K562 (cell line): ENCODE results near the gene LRTM1. TPM values are rescaled to one million over a fixed set of nuclear protein-coding genes. Genes with fewer than 3 reads are reported as not detected.

Experiments used
- ATAC-seq: fragments of 200-7000 bp; cut with Tn5 transposase; 3 replicates; pipeline ENCODE4 v1.9.1; 2020; ENCODE audit warnings: moderate library complexity
- BruUV-seq: library from RNA; stranded (reverse); fragments of 400-500 nt; replicated peaks from 2 replicates; lab custom pipeline; 2021; lab: Mats Ljungman, UMichigan
- CTCF ChIA-PET: fragments of 300-600 bp; formaldehyde crosslinking; extraction: SDS; loops from one replicate; lab custom pipeline; 2021; ENCODE audit warnings: low intra/inter-chr PET ratio; lab: Yijun Ruan, JAX
- POLR2A ChIA-PET: fragments of 300-600, 350-650 bp; sonication (Branson Sonifier 250); formaldehyde crosslinking; extraction: SDS; loops from one replicate; lab custom pipeline; 2021; ENCODE audit warnings: antibody characterized with exemption, inconsistent platforms; lab: Yijun Ruan, JAX
- DNase-seq, 4 experiments: peaks; one replicate each; pipeline versions ENCODE4 v3.0.0 to v3.0.0-alpha.2; 2011 to 2018; ENCODE audit warnings: low spot score in 3 of 4, mixed read lengths in 3 of 4; ENCODE audit errors: extremely low read depth in 1 of 4
- FAIRE-seq: peaks from 2 replicates; lab custom pipeline; 2011; peaks lifted over from hg19 to GRCh38; lab: Jason Lieb, UNC
- H2AFZ ChIP-seq: 2 replicates; pipeline ENCODE4 v1.6.0; 2011; ENCODE audit warnings: low read depth, low read length, control low read depth, inconsistent platforms
- H3K27ac ChIP-seq: fragments of 200-600 bp; 3 replicates; pipeline ENCODE4 v1.8.0; 2011; ENCODE audit warnings: low read depth, mild to moderate bottlenecking, control low read depth, inconsistent platforms, low read length, moderate library complexity, mixed read lengths; ENCODE audit errors: extremely low read depth
- H3K27me3 ChIP-seq, 2 experiments: fragments of 300-600 bp in 1 of 2; 2 replicates in 1 of 2; 3 replicates in 1 of 2; pipeline versions ENCODE4 v1.6.0 to v1.8.0; 2011; ENCODE audit warnings: inconsistent platforms in 2 of 2, low read length in 2 of 2, mild to moderate bottlenecking in 1 of 2, mixed read lengths in 1 of 2, moderate library complexity in 1 of 2; ENCODE audit not compliant: control insufficient read depth in 2 of 2, insufficient read depth in 2 of 2
- H3K36me3 ChIP-seq: fragments of 300-600 bp; 3 replicates; pipeline ENCODE4 v1.8.0; 2011; ENCODE audit warnings: mild to moderate bottlenecking, low read length, inconsistent platforms; ENCODE audit not compliant: control insufficient read depth, insufficient read depth
- H3K4me1 ChIP-seq, 2 experiments: fragments of 200-600 bp in 1 of 2; replicated peaks in 1 of 2; 2 replicates in 1 of 2; 3 replicates in 1 of 2; pipeline versions ENCODE4 v1.5.1 to v1.8.0; 2011; ENCODE audit warnings: inconsistent platforms in 2 of 2, low read length in 2 of 2, mild to moderate bottlenecking in 1 of 2, mixed read lengths in 1 of 2, moderate library complexity in 1 of 2; ENCODE audit not compliant: control insufficient read depth in 2 of 2, insufficient read depth in 2 of 2
- H3K4me2 ChIP-seq: 2 replicates; pipeline ENCODE4 v1.6.1; 2011; ENCODE audit warnings: low read length, control low read depth, inconsistent platforms, mixed read lengths; ENCODE audit not compliant: insufficient read depth
- H3K4me3 ChIP-seq: fragments of 200-600 bp; sonication (generic), shearing (Covaris generic); 2 replicates; pipeline ENCODE4 v1.5.1; 2016; ENCODE audit warnings: control low read depth, inconsistent platforms
- H3K79me2 ChIP-seq: fragments of 200-600 bp; 3 replicates; pipeline ENCODE4 v1.8.0; 2011; ENCODE audit warnings: low read length, inconsistent platforms; ENCODE audit not compliant: control insufficient read depth, insufficient read depth
- H3K9ac ChIP-seq, 2 experiments: 2 replicates each; pipeline versions ENCODE4 v1.6.0 to v1.6.1; 2011; ENCODE audit warnings: low read depth in 2 of 2, low read length in 2 of 2, control low read depth in 1 of 2, inconsistent platforms in 1 of 2, mild to moderate bottlenecking in 1 of 2, mixed read lengths in 1 of 2; ENCODE audit not compliant: insufficient read depth in 1 of 2
- H3K9me1 ChIP-seq: one replicate; pipeline ENCODE4 v1.6.0; 2011; ENCODE audit warnings: inconsistent platforms, mild to moderate bottlenecking, low read length, moderate library complexity; ENCODE audit not compliant: control insufficient read depth, insufficient read depth
- H3K9me3 ChIP-seq: replicated peaks from 2 replicates; pipeline ENCODE4 v1.5.1; 2011; ENCODE audit warnings: low read depth, low read length, inconsistent platforms; ENCODE audit not compliant: control insufficient read depth, insufficient read depth
- H4K20me1 ChIP-seq: replicated peaks from 2 replicates; pipeline ENCODE4 v1.6.1; 2011; ENCODE audit warnings: low read length, inconsistent platforms, mixed read lengths; ENCODE audit not compliant: control insufficient read depth, insufficient read depth
- ARHGAP35 ChIP-seq: fragments of 450-650 bp; IDR thresholded peaks from 2 replicates; pipeline ENCODE4 v1.6.1; 2018; ENCODE audit not compliant: partially characterized antibody
- CBX3 ChIP-seq, 2 experiments: IDR thresholded peaks; 1 replicate in 1 of 2; 2 replicates in 1 of 2; pipeline ENCODE4 v1.6.1; 2012; ENCODE audit warnings: inconsistent platforms in 2 of 2, low read length in 2 of 2, borderline replicate concordance in 1 of 2, control low read depth in 1 of 2
- GABPB2 ChIP-seq: fragments of 250-450 bp; sonication (Bioruptor Pico); conservative IDR thresholded peaks from 2 replicates; pipeline ENCODE4 v1.5.1; 2021; ENCODE audit warnings: mild to moderate bottlenecking
- HBP1 ChIP-seq: fragments of 450-650 bp; formaldehyde crosslinking; IDR thresholded peaks from 2 replicates; pipeline ENCODE4 v1.4.0; 2022; ENCODE audit warnings: missing genetic modification characterization
- HES1 ChIP-seq: fragments of 450-650 bp; IDR thresholded peaks from 2 replicates; pipeline ENCODE4 v1.6.1; 2016; ENCODE audit warnings: low read depth, mild to moderate bottlenecking, moderate library complexity
- MXI1 ChIP-seq: IDR thresholded peaks from 2 replicates; pipeline ENCODE4 v1.6.1; 2011; ENCODE audit warnings: low read depth, mild to moderate bottlenecking, improper control_type of control experiment, low read length
- RAD21 ChIP-seq, 2 experiments: fragments of 250-450 bp in 1 of 2; fragments of 450-650 bp in 1 of 2; sonication (Bioruptor Pico) in 1 of 2; formaldehyde crosslinking in 1 of 2; IDR thresholded peaks in 1 of 2; conservative IDR thresholded peaks in 1 of 2; 2 replicates each; pipeline versions ENCODE4 v1.4.0 to v1.8.0; 2020 to 2022; ENCODE audit warnings: mild to moderate bottlenecking in 2 of 2, moderate library complexity in 1 of 2
- RB1 ChIP-seq: fragments of 450-650 bp; IDR thresholded peaks from 2 replicates; pipeline ENCODE4 v1.6.1; 2017; ENCODE audit warnings: low read depth, mild to moderate bottlenecking
- ZNF311 ChIP-seq: fragments of 250-450 bp; sonication (Bioruptor Pico); IDR thresholded peaks from 2 replicates; pipeline ENCODE4 v1.4.0; 2020; ENCODE audit warnings: mild to moderate bottlenecking, moderate library complexity
- WGBS: fragments of 100-300 bp; shearing (Covaris generic); methylation state at CpG from one replicate; pipeline ENCODE4 v1.1.6; 2016; ENCODE audit warnings: low coverage, mixed read lengths; ENCODE audit not compliant: insufficient coverage; ENCODE audit errors: missing lambda C conversion rate; 5-methylcytosine and 5-hydroxymethylcytosine counted together
- in situ Hi-C: fragments of 300-500 bp; cut with MboI; formaldehyde crosslinking; loops from 4 replicates; pipeline ENCODE4 v1.15.0; 2018; ENCODE audit warnings: inconsistent platforms, mixed read lengths
- intact Hi-C: fragments of 100-400 bp; cut with micrococcal nuclease; formaldehyde crosslinking; loops from 2 replicates; pipeline ENCODE4 v1.14.2; 2022
- polyA plus RNA-seq, 8 experiments: library from polyadenylated mRNA; depleted of rRNA in 4 of 8; stranded (reverse) in 5 of 8; unstranded in 3 of 8; fragments of >200 nt; fragmentation: Nextera tagmentation in 2 of 8; fragmentation: Illumina TruSeq in 1 of 8; extraction: Ambion mirVana in 2 of 8; extraction: Trizol in 1 of 8; gene quantifications; 2 replicates each; pipeline versions ENCODE4 v1.2.1 to v1.2.3, GENCODE V29; 2011 to 2014; ENCODE audit warnings: inconsistent platforms in 1 of 8, missing spikeins in 1 of 8
- total RNA-seq, 7 experiments: library from RNA; depleted of rRNA in 6 of 7; stranded (reverse); fragments of >200 nt in 6 of 7; fragmentation: Illumina TruSeq in 2 of 7; extraction: Trizol in 2 of 7; gene quantifications; 2 replicates each; pipeline versions ENCODE4 v1.2.1 to v1.2.3, GENCODE V29; 2011 to 2021; ENCODE audit warnings: low replicate concordance in 1 of 7

Gene LRTM1
- total and polyA plus RNA-seq, 9 of the 15 experiments (the other 6 are each of a cell fraction or from before 2014, with no cell fraction given), result not detected

GRCh38 chr3:54892168-54892567 is 35.7 kb downstream of the LRTM1 start:
- Histone ChIP-seq H3K9me1 (no peaks in the 10 kb centered on the region), H3K27ac (no peak overlapping the region), H3K27me3 (no peaks in the 10 kb centered on the region), H3K4me1 (no peaks in the 10 kb centered on the region; a peak in 3 of 5 replicates), H3K9ac (no peak overlapping the region), H3K79me2 (no peaks in the 10 kb centered on the region), H3K36me3 (no peaks in the 10 kb centered on the region), H3K9me3 (no peaks in the 10 kb centered on the region), H4K20me1 (no peaks in the 10 kb centered on the region), H2AFZ (no peak overlapping the region), H3K4me2 (no peak overlapping the region), H3K4me3 (no peak overlapping the region)
- no peak for ATAC-seq
- intact Hi-C loops, result no loop called here
- ChIA-PET POLR2A (interaction anchor here (0.9 to 1.6 kb wide), 2 partner anchors 9 to 15 kb away, joined by 5 read pairs; no protein-coding TSS in a partner anchor), CTCF (no interaction called here)
- BruUV-seq, result no TSS peak
- in situ Hi-C loops, result no loop called here
- no peak for FAIRE-seq
- no peak for DNase-seq
- WGBS, result 6% methylated on average over 2 of the region's 2 CpGs
- no peak for TF ChIP-seq ARHGAP35
- no peak for TF ChIP-seq MXI1
- no peak for TF ChIP-seq GABPB2 (CRISPR knock-in tag)
- TF ChIP-seq CBX3 (IDR thresholded peaks at IDR 0.05; ENCODE audit: borderline replicate concordance in 1 of 2, low read length in 2 of 2), result no peak
- no peak for TF ChIP-seq HES1
- TF ChIP-seq HBP1 (CRISPR knock-in tag), result no peak
- no peak for TF ChIP-seq RB1
- TF ChIP-seq RAD21 (CRISPR knock-in tag; conservative IDR thresholded peaks at IDR 0.05 in 1 of 2, IDR thresholded peaks at IDR 0.05 in 1 of 2), result no peak
- no peak for TF ChIP-seq ZNF311 (CRISPR knock-in tag)
